Embryonic facial prominence (tissue), 1 donor: ENCODE measurements around the gene KLHL30.
"Not testable (repeated sequence)": the region's sequence is repeated elsewhere in the genome, so short reads cannot be mapped to it uniquely, and the experiment has no call there.

ENCODE experiments used
- DNase-seq: peaks from one replicate; pipeline ENCODE4 v3.0.0-alpha.2; 2016; ENCODE audit errors: extremely low spot score

Gene KLHL30

DNA sequence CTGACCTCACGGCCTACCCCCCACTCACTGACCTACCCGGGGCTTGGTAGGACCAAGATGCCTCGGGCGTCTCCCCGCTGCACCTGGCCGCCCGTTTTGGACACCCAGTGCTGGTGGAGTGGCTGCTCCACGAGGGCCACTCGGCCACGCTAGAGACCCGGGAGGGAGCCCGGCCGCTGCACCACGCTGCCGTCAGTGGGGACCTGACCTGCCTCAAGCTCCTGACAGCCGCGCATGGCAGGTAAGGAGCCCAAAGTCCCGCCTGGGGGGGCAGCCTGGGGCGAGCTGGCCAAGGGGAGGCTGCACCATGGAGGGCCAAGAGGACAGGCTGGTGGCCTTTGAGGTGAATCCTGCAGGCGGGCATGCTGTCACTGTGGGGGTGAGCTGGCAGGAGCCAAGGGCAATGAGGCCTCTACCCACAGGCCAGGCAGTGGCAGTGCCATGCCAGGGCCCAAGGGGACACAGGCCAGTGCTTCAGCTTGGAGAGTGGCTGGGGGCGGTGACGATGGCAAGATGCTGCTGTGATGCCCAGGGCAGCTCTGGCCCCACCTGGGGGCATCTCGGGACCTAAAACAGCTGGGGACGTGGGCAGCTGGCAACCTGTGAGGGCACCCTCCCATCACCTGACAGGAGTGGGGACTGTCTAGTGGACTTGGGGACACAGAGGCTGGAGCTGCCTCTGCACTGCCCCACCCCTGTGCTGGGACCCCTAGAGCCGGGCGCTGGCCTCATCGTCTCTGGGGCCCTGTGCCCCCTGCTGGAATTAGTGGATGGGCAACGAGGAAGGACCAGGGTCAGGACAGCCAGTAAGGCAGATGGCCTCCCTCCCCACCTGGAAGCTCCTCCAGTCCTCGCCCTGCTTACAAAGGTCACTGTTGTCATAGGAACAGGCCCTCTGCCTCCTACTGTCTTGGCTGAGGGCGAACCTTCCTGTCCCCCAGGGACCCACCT is 36.3 kb upstream of the KLHL30 start:
- no peak for DNase-seq

DNA sequence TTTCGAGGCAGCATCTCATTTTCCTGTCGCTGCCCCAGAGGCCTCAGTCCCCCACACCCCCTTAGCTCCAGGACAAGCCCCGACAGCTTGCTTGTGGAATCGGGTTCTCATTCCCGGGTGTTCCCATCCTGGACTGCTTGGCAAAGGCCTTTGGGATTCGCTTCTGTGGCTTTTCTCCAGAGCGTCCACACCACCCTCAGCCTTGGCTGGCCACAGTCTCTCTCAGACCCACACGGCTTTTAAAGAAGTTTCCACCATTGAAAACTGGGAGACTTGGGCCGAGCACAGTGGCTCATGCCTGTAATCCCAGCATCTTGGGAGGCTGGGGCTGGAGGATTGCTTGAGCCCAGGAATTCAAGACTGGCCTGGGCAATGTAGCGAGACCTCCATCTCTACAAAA is 35.6 kb upstream of the KLHL30 start:
- no peak for DNase-seq

DNA sequence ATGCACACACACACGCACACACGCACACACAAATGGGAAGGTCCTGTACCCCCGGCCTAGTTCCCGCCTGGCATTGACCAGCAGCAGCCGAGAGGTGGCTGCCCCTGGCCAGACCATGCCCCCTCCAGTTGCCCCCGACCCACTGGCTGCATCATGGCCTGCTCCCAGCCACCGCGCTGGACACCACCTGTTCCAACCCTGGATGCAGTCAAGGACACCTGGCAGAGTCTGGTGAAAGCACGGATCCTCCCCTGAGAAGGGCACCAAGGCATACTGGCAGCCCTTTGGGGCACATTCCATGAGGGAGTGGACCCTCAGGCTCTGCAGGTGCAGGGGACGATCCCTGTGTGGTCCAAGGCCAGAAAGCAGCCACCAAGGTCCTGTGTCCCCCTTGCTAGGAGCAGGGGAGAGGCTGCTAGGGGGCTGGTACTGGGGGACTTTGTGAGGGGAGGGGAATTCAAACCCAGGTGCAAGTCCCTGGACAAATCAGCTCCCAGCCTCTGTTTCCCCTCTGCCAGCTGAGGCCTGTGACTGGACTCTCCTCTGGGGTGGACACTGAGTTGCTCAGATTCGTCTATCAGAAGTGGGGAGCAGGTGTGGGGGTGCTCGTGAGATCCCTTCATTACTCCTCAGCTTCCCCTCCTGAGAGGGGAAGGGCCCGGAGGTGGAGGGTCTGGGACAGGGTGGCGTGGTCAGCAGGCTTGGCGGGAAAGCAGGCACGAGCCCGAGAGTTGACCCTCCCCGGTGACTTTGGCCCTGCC is 34.8 kb upstream of the KLHL30 start:
- no peak for DNase-seq

DNA sequence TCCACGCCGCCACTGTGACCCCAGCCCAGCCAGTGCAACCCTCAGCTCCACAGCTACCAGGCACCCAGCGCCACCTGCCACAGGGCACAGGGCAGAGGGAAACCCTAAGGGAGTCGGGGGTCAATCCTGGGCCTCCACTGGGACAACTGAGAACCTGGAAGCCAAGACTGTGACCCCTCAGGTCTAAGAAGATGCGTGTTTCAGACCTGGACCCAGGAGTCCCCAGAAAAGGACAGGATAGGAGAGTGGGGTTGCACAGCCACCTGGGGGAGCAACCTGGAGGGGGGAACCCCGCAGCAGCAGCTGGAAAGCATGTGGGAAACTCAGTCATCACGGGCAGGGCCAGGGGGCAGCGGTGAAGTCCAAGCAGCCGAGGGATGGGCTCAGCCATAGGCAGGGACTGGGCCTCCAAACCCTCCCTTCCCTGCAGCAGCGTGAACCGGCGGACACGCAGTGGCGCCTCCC is 34.2 kb upstream of the KLHL30 start:
- DNase-seq: no peak

DNA sequence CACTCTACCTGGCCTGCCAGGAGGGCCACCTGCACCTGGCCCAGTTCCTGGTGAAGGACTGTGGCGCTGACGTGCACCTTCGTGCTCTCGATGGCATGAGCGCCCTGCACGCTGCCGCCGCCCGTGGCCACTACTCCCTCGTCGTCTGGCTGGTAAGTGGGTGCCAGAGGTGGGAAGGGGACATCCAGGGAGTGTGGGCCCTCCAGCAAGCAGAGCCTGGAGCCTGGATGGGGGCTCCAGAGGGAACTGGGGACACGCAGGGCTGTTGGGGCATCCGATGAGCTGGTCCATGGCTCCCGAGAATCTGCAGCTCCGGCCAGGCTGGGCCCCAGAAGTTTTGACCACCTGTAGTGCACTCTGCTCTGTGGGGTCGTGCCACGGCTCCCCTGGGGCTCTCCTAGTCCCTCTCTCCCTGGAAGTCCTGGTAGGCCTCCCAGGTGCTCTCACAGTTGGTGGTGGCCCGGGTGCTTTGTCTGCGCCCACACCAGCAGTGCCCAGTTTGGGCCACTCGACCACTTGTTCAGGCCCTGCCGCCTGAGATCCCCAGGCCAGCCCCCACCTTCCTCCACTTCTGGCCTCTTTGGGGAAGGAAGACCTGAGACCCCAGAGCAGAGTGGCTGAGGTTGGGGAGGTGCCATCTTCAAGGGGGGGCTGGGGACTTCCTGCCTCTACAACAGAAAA is 33.6 kb upstream of the KLHL30 start:
- no peak for DNase-seq

DNA sequence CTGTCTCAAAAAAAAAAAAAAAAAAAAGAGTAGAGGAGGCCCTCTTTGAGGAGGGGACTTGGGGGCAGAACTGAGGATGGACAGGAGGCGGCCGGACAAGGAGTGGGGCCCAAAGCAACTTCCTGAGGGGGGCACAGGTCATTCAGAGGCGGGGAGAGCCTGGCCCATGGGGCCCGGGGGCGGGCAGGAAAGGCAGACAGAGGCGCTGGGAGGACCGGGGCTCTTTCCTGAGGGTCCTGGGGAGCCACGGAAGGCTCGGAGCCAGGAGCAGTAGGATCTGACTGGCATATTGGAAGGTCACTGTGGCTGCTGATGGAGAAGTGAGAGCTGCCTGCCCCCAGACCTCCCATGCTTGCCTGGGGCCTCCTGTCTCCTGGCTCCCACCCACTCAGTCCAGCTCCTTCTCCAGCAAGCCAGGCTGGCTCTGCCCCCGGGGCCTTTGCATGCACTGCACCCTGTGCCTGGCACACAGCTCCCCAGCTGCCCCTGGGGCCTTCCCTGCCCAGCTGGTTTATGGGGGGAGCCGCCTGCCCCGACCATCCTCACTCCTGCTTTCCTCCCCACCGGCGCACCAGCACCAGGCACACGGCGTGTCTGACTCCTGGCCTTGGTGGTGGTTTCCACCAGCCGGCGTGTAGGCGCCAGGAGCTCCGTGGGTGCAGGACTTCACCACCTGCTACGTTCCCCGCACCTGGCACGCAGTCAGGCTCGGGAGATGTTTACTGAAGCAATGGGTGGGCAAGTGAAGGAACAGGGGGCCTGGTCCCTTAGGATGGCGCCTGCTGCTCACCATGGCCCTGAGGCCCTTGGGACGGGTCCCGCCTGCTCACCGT is 32.7 kb upstream of the KLHL30 start:
- DNase-seq: no peak

DNA sequence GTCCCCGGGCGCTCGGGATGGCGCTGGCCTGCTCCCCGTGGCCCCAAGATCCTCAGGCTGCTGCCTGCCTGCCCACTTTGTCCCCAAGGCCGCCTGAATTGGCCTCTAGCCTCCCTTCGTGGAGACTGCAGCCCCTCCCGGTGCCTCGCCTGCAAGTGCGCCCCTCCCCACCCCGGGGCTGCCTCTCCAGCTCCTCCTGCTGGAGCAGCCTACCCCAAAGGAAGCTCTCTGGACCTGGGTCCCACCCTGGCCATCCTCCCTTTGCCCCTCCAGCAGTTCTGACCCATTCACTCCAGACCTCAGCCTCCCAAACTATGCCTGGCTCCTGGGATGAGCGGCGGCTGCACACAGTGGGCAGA is 32.1 kb upstream of the KLHL30 start:
- no peak for DNase-seq

DNA sequence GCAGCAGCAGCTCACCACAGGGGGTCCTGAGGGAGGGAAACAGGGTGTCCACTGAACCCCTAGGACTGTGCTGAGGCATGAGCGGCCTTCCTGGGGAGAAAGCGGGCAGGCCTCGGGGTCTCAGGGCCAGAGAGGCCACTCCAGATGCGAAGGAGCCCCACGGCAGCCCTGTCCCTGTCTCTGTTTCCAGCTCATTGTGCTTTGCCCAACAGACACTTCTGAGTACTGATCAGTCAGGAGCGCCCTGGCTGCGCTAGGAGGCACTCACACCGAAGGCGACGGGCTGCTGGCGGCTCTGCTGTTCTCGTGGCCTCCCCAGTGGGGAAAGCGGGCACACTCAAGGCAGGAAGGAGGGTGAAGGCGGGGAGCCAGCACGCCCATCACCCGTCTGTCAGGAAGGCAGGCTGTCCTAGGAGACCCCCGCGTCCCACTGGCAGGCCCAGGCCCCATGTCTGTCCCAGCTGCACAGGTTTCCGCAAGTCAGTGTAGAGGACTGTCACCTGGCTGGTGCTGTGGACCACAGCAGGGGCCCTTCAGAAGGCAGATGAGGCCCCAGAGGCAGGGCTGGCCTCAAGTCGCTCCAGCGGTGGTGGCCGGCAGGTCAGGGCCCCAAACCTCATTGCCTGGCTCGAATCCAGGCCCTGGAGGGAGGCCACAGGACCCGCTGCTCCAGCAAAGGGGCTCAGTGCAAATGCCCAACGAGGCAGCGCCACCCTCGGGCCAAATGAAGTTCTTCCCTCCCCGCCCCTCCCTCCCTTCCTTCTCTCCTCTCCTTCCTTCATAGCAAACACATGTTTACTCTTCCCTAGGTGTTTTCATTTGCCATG is 31.6 kb upstream of the KLHL30 start:
- no peak for DNase-seq

DNA sequence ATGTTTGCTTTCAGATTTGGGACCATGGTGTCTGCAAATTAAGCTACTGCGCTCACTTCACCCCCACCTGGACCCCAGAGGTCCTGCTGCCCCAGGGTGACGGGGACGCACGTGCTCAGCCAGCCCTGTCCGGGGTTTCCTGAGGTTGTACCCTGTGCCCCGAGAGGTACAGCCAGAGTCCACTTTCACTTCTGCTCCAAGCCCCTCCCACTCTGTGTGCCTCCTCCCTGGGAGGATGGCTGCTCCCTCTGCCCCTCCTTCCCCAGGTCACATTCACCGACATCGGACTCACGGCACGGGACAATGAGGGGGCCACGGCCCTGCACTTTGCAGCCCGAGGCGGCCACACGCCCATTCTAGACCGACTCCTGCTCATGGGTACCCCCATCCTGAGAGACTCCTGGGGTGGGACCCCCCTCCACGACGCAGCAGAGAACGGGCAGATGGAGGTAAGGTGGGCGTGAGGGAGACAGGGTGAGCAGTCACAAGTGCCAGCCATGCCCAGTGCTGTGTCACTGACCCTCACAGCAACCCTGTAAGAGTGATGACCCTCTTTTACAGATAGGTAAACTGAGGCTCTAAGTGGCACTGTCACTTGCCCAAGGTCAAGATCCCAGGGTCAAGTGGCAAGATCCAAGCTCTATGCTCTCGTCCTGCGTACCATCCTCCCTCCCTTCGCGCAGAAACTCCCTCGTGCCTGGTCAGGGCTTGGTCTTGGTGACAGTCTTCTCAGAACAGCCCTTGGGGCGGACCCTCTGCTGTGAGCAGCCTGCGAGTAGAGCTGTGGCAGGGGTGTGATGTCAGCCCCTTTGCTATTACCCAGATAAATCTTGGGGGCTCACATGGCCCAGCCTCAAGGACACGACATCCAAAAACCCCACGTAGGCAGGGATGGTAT is 30.7 kb upstream of the KLHL30 start:
- no peak for DNase-seq

DNA sequence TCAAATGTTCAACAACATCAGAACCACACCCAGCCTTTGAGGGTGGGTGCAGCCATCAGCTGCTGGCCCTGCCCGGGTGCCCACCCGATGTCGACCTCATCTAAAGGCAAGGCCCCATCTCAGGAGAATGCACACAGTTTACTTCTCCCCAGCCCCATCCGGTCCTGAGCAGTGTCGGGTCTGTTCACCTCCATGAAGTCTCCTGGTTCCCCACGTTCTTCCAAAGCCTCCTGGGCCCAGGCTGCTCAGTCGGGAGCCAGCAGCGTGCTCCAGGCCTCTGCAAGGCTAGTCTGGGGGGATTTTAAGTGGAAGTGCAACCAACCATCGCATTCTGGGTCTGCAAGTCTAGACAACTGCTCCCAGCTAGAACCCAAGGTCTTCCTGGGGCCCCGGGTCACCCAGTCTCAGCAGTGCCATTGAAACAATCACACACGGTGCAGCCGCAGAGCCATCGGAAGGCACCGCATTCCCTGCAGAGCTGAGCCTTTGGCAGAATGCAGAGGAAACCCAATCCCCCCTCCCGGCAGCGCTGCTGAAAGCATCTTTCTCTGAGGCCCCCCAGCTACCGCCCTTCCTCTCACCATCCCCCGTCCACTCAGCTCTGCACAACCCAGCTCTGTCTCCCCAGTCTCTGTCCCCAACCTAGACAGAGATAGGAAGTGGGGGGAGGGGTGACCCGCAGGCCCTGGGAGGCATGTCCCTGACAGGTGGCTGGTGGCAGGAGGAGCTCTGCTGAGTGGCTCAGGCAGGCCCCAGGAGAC is 29.9 kb upstream of the KLHL30 start:
- DNase-seq: no peak

DNA sequence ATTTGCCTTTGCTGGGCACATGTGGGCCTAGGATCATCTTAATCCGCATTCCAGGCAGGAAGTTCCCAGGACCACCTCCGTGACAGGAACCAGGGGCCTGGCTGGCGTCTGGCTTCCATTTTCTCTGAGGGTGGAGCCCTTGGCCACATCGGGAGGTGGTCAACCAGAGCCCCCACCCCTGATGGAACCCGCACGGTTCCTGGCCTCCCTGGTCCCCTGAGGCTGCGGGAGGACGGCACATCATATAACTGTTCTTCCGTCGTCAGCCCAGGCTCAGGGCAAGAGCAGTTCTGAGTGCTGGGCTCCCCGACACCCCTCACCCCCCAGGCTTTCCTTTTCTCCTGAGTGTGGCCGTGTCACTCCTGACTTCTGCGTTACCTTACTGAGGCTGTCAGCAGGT is 24.9 kb upstream of the KLHL30 start:
- DNase-seq: no peak

DNA sequence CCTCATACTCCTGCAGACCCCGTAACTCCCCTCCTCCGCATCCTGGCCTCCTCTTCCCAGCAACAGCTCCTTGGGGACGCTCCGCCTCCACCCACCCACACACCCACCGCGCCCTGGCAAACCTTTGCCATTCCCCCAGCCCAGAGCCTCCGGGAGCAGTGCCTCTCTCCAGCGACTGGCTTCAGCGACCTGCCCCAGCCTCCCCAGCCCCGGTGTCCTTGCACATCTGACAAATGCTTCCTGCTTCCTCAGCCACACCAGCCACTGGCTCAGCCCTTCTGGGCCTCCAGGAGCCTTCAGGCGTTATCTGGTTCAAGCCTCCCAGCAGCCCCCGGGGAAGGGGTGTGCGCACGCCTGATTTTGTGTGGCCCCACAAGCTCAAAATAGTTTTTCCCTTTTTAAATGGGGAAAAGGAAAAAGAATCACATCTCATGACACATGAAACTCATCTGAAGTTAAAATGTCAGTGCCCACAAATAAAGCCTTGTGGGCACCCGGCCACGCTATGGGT is 24.1 kb upstream of the KLHL30 start:
- no peak for DNase-seq

DNA sequence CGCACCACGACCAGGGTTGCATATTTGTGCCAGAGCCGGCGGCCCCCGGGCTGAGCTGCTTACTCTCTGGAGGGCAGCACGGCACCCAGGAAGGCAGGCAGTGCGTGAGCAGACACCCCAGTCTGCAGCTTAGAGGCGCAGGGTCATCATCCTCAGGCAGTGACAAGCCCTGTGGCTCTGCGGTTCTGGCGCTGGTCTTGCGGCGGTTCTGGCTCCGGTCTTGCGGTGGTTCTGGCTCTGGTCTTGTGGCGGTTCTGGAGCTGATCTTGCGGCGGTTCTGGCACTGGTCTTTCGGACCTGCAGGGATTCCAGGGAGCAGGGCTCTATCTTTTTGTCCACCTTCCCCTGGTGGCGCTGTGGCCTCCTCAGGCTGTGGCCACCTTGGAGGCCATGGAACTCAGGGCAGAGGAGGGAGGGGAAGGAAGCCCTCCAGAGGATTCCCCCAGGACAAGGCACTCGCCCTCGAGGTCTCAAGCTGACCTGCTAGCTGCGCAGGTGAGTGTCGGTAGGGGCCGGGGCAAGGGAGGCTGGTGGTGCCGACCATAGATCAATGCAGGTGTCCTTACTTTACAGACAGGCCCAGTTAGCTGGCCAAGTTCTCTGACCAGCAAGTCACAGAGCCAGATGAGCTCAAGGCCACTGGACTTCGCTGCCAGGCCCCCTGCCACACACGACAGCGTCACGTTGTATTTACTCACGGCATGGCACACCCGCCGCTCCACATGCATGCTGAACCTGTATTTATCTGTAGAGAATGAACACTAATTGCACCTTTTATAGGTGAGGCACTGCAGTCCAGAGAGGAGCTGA is 23.4 kb upstream of the KLHL30 start:
- no peak for DNase-seq

DNA sequence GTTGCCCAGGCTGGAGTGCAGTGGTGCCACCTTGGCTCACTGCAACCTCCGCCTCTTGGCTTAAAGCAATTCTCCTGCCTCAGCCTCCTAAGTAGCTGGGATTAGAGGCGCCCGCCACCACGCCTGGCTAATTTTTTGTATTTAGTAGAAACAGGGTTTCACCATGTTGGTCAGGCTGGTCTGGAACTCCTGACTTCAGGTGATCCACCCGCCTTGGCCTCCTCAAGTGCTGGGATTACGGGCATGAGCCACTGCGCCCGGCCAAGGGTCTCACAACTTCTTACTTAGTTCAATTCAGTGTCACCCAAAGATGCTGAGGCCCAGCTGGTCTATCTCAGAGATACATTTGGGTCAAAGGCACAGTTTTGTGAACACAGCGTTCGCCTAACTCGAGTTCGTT is 22.8 kb upstream of the KLHL30 start:
- not testable (repeated sequence) for DNase-seq

DNA sequence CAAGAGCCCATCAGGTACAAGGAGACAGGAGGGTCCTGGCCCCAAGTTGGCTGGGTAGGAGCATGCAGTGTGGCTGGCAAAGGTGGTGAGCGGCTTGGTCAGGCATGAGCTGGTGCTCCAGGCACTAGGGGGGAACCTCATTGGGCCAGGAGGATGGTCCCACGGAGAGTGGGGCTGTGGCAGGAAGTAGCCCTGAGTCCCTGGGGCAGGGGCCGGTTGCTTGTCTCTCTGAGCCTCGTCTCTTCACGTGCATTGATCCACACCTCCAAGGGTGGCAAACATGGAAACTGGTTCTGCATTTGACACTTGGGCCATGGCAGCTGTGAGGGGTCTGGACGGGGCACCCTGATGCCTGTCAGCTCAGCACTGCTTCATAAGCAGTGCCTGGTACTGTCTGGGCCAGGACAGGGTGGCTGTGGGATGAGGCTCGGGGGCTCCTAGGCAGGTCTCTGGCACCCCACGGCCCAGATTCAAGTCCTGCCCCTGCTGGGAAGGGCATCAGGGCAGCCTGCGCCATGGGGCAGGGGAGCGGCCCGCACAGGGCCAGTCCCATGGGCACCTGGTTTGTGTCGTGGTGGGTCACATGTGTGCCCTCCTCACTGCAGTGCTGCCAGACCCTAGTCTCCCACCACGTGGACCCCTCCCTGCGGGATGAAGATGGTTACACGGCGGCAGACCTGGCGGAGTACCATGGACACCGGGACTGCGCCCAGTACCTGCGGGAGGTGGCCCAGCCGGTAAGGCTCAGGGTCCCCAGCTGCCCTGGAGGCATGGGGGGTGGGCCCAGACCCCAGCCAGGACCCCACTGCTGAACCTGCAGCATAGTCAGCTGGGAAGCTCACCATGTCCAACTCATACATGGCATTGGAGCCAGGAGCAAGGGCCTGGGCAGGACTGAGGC is 21.9 kb upstream of the KLHL30 start:
- DNase-seq: no peak
